ENCODE results near the gene ESPNL.

ESPNL gene

GRCh38 chr2:238176613-238177012 is 76.5 kb downstream of the ESPNL start:
- DNase-seq: no peak

GRCh38 chr2:238180554-238180953 is 80.4 kb downstream of the ESPNL start:
- DNase-seq: no peak

DNA sequence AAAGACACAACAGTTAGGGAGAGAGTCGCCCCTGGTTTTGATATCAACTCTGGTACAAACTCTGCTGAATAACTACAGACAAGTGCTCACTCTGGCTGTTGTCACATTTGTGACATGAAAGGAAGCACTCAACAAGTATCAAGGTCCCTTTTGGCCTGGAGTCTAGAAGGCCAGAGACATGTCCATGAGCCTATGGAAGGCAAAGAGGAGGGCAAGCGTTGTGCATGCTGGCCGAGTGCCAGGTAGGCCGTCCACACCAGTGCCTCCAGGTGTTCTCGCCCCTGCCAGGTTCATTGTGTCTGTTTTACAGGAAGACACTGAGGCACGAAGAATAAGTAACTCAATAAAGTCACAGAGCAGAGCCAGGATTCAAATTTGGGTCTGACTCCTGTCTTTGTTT is 82.2 kb downstream of the ESPNL start:
- no peak for DNase-seq

Measured in NCI-H2171 (cell line).